NCI-H187 treated with DMSO at 0.1 percent for 48 hours (cell line): ENCODE results near the gene SLC35B2.

ENCODE experiments used
- DNase-seq: peaks from one replicate; lab custom pipeline; 2025; lab: John Stamatoyannopoulos, UW

The SLC35B2 gene

GRCh38 chr6:44285552-44286284, 28.4 kb upstream of the SLC35B2 start:
- no peak for DNase-seq

DNA sequence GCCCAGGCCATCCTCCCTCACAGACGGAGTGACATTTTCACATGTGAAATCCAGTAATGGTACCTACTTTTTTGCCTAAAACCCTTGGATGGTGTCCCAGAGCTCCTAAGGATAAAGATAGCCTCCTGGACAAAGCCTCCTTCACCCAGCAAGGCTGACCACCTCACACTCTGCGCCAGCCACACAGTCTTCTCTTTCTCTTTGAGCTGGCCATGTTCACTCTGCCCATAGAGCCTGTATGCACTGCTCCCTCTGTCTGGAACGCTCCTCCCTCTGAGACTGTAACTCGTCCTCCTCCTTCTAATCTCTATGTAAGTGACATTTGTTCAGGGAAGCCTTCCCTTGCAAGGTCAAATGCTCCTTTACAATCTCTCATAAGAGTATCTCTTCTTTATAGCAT, 27.5 kb upstream of the SLC35B2 start:
- no peak for DNase-seq

- DNase-seq = no peak
Observed at GRCh38 chr6:44284121-44284520, 26.8 kb upstream of the SLC35B2 start.

- DNase-seq = no peak
Observed at GRCh38 chr6:44278774-44279697, 21.7 kb upstream of the SLC35B2 start.

- DNase-seq = no peak
Observed at GRCh38 chr6:44278315-44278714, 21.0 kb upstream of the SLC35B2 start.

- no peak for DNase-seq
Observed at GRCh38 chr6:44277763-44278162, 20.4 kb upstream of the SLC35B2 start.

- no peak for DNase-seq
Observed at GRCh38 chr6:44276667-44277640, 19.6 kb upstream of the SLC35B2 start.

- no peak for DNase-seq
Observed at GRCh38 chr6:44275749-44276648, 18.7 kb upstream of the SLC35B2 start.

- no peak for DNase-seq
Observed at GRCh38 chr6:44275271-44275748, 18.0 kb upstream of the SLC35B2 start.

GRCh38 chr6:44273617-44274016, 16.3 kb upstream of the SLC35B2 start:
- no peak for DNase-seq

GRCh38 chr6:44272999-44273566, 15.8 kb upstream of the SLC35B2 start:
- no peak for DNase-seq

GRCh38 chr6:44272529-44272928, 15.2 kb upstream of the SLC35B2 start:
- no peak for DNase-seq

DNA sequence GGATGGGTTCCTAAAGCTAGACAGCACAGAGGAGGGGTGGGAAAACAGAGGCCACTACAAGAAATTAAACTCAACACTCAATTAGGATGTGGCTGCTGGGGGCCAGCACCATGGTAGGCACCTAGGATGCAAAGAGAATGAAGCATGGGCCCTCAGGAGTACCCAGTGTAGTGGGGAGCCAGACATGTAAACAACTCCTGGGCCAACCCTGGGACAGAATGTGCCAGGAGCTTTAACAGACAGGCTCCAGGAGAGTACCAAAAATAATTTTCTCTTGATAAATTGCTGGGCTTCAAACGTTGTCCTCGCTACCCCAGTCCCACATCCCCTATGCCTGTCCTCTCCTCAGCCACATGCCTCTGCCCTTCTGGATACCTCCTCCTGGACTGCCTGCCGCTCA, 14.6 kb upstream of the SLC35B2 start:
- no peak for DNase-seq

DNA sequence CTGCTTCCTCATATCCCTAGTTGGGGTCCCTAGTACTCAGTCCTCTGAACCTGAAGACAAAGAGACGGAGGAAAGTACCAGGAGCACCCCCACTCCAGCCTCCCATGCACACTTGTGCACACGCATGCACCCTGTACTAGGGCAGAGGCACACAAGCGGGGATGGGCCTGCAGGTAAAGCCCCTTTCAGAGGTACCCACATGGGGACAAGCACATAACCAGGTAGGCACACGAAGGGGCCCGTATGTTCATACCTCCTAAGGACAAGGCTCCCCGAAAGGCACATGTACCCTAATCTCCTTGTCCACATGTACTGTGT, 14.0 kb upstream of the SLC35B2 start:
- DNase-seq = no peak

DNA sequence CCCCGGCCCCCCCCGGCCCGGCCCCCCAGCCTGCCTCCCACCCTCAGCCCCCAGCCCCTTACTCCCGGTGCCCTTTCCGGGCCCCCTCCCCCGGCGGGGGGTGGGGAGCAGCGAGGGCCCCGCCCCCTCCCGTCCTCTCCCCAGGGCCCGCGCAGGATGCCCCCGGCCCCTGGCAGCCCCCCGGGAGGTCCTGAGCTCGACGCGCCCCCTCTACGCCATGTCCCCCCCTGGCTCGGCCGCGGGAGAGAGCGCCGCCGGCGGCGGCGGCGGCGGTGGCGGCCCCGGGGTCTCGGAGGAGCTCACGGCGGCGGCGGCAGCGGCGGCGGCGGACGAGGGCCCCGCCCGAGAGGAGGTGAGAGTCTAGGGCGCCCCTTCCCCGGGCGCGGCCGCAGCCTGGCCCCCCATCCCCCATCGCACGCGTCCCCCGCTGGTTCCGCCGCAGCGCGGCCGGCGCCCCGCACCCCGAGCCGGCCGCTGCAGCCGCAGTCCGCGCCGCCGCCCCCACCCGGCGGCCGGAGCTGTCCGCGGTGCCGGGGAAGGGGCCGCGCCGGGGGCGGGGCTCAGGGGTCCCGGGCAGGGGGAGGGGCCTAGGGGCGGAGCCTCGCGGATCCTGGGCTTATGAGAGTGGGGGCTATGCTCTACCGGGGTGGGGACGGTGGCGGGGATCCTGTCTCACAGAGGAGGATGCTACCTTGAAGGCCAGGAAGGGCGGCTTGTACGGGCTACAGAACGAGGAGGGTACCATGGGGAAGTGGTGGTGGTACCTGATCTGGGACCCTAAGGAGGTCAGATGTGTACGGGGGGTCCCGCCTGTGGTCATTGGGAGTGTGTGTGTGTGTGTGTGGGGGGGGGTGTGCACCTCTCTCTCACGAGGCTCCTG, 13.4 kb upstream of the SLC35B2 start:
- DNase-seq = no peak

DNA sequence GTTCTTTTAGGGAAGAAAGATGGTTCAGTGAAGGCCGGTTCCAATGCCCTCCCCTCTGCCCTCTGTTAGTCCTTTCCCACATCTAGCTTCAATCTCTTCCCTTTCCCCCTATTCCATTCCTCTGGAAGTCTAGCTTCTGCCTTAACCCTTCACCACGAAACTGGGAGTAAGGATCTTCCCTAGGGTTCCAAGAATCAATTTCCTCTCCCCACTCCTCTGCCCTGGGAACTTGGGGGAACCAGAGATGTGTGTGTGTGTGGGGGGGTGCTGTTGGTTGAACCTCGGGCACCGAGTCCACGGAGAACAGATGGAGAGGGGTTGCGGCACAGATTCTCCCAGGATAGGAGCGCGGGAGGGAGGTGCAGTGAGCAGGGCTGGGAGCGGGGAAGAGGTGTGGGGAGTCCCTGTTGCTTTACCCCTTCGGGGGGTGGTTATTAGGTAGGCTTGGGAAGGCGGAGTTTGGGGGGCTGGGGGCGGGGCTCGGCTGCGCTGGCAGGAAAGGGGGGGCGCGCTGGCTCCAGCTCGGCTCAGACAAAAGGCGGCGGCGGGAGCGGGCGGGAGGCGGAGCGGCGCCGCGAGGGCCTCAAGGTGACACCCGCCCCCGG, 12.7 kb upstream of the SLC35B2 start, which contains the start of gene TMEM151B:
Gene TMEM151B (plus strand): TSS at position 530 of the 605 bp plus-strand sequence. CDS start 293 bp downstream, outside the sequence.
- DNase-seq = no peak

DNA sequence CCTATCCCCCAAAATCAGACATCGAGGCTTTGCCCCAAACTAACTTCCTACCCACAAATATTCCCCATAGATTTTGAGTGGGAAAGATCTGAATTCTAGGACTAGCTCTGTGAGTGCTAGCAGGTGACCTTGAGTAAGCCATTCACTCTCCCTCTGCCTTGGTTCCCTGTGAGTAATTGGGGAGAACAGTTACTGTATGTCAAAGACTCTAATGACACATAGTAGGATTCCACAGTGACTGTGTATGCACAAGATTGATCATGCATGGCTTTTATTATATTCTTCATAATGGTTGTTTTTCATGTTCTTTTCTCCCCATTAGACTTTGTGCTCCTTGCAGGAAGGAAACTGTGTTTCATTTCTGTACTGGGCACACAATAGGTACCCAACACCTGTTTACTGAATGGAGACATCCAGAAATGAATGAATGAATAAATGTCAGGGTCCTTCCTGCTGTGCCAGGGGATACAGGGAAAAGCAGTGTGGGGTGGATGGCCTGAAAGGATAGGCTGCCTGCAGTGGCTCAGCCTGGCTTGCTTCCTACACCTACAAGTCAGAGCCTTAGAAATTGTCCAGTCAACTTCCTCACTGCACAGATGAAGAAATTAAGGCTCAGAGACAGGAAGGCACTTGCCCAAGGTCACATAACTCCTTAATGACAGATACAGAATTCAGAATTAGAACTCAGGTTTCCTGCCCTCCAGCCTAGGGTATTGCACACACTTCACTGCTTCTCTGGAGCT, 12.0 kb upstream of the SLC35B2 start:
- no peak for DNase-seq

DNA sequence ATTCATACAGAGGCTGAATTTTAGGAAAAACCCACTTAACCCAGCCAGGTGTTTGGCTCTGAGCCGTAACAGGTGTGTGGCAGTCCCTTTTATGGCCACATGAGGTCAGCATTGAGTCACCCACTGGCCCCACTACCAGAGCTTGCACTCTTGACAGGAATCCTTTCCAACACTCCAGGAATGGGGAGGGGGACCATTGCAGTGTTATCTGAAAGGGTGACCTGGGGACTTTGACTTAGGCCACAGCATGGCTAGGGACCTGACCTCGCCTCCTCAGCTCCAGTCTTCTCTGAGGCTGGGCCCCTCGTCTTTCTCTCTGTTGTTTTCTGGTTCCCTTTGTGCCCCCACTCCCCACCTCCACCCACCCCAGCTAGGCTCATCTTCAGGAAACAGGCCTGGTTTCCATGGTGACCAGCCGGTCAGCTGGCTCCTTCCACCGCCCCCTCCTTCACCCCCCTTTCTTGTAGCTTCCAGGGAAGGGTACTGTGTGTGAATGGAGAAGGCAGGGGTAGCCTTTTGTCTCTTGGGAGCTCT, 10.8 kb upstream of the SLC35B2 start:
- DNase-seq = peak; percentile 52
